GM21367 (cell line): ENCODE data around the gene GFPT1.

Experiments used
- ATAC-seq: cut with Tn5 transposase; IDR thresholded peaks from one replicate; pipeline ENCODE4 v1.9.1; 2021; ENCODE audit not compliant: unreplicated experiment

Gene GFPT1

GRCh38 chr2:69292256-69292655, 94.8 kb downstream of the GFPT1 start:
- no peak for ATAC-seq

DNA sequence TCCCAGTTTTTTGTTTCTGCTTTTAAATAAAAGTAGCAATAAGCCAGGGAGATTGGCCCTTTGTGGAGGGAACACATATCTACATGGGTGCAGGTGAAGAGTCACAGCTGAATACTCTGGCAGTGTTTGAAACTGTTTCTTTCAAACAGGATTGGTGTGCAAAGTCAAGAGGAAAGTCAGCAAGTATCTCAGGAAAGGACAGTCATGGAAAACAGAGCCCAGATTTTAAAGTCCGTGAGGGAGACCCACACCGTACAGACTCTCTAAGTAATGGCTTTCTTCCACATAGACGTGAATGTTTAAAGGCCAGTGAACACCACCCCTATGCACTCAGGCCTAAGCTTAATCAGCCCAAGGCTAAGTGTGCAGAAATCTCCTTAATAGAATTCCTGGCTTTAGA, 95.3 kb downstream of the GFPT1 start:
- no peak for ATAC-seq

DNA sequence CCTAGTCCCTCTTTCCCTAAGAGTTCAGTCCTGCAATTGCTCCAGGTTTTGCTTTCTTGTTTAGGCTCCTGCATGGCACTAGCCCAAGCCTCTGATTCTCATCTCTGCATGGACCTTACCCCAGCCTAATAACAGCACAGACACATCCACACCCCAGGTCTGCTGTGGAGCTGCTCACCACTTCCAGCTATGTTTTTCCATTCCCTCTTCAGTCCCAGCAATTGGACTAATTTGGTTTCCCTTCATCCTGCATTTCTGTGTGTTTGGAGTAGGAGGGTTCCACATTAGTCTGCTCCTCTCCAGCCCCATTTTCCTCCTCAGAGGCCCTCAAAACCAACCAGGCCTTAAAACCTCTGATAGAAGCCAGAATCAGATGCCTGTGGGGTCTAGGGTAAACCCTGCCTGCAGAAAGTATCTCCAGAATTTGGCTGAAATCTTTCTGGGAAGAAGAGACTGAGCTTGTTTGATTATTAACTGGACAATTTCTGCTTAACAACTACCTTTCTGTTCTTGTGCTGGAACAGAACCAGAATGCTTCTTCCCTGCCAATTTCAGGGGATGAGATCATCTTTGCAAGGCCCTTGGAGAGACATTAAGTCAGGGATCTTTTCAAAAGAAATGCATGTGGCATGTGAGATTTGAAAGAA, 95.9 kb downstream of the GFPT1 start:
- no peak for ATAC-seq

DNA sequence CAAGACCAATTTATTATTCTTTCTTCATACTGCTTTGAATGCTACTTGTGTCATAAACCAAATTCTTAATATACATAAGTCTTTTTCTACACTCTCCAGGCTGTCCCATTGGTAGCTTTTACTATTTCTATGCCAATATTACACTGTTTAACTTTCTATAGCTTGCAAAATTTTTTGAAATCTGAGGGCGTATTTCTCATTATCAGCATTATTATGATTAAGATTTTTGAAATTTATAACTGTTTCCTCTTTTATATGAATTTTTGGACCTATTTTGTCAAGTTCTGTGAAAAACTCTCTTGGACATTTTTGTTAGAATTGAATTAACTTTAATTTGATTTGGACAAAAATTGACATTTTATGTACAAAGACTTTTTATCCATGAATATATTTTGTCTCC, 98.6 kb downstream of the GFPT1 start:
- no peak for ATAC-seq

GRCh38 chr2:69287544-69287943, 99.5 kb downstream of the GFPT1 start:
- ATAC-seq, result no peak

DNA sequence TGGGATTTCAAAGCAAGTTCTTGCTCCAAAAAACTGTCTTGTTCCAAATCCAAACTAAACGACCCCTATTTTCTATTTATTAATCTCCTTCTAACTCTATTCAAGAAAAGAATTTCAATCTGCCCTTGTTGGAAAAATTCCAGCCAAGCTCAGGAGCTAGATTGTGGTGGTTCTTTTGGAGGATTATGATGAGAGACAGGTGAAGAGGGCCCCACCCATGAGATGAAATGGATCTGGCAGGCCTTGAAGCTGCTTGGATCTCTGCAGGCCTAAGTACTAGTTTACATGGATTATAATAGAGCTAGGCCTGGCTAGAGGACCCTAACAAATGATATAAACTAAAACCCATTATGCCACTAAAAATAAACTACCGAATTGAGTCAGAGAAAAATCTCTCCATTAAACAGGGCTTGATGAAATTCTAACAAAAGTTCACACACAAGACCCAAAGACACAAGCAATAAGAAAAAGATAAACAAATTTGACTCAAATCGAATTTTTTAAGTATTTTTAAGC, 101.6 kb downstream of the GFPT1 start:
- ATAC-seq, result no peak

DNA sequence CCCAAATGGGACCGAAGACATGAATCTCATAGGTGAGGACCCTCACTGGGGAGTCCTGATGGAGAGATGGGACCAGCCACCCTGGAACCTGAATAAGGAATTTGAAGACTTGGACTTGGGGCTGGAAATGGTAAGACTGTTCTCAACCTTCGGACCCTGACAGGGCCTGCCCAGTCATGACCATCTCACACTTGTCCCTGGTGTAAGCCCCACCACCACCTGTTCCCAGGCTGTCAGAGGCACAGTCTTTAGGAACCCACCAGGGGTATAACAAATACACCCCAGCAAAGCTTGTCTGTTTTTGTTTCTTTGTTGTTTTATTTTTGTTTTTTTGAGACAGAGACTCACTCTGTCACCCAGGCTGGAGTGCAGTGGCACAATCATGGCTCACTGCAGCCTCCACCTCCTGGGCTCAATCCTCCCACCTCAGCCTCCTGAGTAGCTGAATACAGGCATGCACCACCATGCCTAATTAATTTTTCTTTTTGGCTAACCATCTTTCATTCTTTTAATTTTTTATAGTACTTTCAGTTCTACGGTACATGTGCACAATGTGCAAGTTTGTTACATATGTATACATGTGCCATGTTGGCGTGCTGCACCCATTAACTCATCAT, 106.1 kb downstream of the GFPT1 start:
- ATAC-seq, result no peak

GRCh38 chr2:69279931-69280681, 106.9 kb downstream of the GFPT1 start:
- ATAC-seq, result no peak

DNA sequence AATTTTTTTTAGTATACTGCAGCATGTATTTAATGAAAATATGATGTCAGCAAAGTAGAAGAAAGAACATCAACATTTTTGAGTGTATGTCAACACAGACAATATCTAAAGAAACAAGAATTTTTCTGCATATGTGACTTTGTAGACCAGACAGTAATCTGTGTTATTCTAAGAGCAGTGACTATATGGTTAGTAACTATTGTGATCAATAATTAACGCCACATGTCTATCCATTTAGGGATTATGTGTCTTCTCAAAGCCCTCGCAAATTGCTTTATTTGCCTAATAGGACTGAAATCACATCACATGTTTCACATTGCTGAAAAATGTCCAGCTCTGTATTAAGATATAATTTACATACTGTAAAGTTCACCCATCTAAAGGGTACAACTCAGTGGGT, 107.8 kb downstream of the GFPT1 start:
- ATAC-seq, result no peak

- ATAC-seq, result no peak
These were observed 108.7 kb downstream of the GFPT1 start for GRCh38 chr2:69278366-69278765.

DNA sequence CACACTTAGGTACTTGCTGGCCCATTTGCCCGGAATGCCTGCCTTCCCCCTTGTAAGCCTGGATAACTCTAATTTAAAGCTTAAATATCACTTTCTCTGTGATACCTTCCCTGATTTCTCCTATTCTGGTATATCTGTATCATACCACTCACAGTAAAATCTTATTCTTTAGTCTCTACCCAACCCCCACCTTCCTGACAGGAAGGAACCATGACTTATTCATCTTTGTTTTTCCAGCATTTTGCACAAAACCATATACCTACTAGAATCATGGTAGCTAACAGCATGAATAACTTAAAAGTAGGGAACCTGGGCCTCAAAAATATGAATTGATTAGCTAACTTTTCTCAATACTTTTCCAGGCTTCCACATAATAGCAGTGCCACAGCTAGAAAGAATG, 111.5 kb downstream of the GFPT1 start:
- ATAC-seq, result no peak

GRCh38 chr2:69272803-69273471, 114.1 kb downstream of the GFPT1 start:
- ATAC-seq, result no peak

GRCh38 chr2:69271831-69272257, 115.2 kb downstream of the GFPT1 start:
- ATAC-seq, result no peak
